ENCODE data around the gene ALPK3.

DNA sequence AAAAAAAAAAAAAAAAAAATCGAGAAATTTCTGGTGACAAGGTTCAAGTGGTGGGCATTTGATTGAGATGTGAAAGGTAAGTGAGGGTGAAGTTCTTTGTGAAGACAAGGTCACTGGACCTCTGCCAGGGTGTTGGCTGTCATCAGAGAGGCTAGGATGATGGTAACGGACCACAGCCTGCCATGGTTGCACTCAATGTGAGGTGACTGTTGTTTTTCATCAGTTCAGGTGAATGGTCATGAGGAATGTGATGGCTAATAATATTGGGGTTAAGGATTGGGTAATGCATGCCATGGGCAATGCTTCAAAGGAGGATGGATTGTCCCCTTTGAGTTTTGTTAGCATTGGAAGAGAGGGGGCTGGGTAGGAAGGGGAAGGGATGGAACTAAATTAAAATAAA, 4.3 kb upstream of the ALPK3 start:
- no peak for TF ChIP-seq CTCF (IDR thresholded peaks at IDR 0.05)
- TF ChIP-seq EP300 (IDR thresholded peaks at IDR 0.05): no peak
- TF ChIP-seq POLR2AphosphoS5 (IDR thresholded peaks at IDR 0.05): no peak

Measured in gastroesophageal sphincter (tissue), 3 donors.